K562 (cell line): ENCODE measurements around the gene TRA2B.

Experiments used
- TBP ChIP-seq: optimal IDR thresholded peaks from 2 replicates; pipeline ENCODE3; 2011; ENCODE audit warnings: low read depth, low read length, improper control_type of control experiment
- TF ChIP-seq, protein P1 (sequence below): sonication (generic); formaldehyde crosslinking; IDR thresholded peaks from 2 replicates; pipeline ENCODE4 v1.8.1; 2022; ENCODE audit warnings: missing genetic modification reagents

DNA sequence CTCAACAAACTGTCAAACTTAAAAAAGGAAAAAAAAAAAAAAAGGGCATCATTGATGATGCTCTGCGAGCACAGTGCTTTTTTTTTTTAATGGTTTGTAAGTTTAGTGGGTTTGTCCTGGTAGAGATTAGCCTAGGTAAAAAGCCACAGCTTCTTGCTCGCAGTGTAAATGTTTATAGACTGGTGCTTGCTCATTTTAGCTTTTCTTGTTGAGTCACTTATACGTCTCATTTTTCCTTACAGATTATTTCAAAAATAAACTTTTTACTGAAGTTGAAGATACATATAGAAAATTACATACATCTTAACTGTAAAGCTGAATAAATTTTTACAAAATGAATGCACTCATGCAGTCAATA lies 16.5 kb upstream of the TRA2B start:
- TF ChIP-seq, protein P1, sequence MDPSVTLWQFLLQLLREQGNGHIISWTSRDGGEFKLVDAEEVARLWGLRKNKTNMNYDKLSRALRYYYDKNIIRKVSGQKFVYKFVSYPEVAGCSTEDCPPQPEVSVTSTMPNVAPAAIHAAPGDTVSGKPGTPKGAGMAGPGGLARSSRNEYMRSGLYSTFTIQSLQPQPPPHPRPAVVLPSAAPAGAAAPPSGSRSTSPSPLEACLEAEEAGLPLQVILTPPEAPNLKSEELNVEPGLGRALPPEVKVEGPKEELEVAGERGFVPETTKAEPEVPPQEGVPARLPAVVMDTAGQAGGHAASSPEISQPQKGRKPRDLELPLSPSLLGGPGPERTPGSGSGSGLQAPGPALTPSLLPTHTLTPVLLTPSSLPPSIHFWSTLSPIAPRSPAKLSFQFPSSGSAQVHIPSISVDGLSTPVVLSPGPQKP (CRISPR knock-in tag): no peak
- TF ChIP-seq TBP: no peak
